HL-60 (cell line): ENCODE measurements around the gene BBIP1.

ENCODE experiments used
- DNase-seq, 2 experiments: peaks; one replicate each; pipeline ENCODE4 v3.0.0-alpha.2; 2010 to 2020; ENCODE audit warnings: low read depth in 1 of 2, low spot score in 1 of 2
- H3K27ac ChIP-seq: fragments of 250-450 bp; sonication (Bioruptor Pico); replicated peaks from 2 replicates; pipeline ENCODE4 v1.5.1; 2020; ENCODE audit warnings: mild to moderate bottlenecking, moderate library complexity
- H3K27me3 ChIP-seq: fragments of 250-450 bp; sonication (Bioruptor Pico); 2 replicates; pipeline ENCODE4 v1.5.1; 2021; ENCODE audit warnings: mild to moderate bottlenecking, moderate library complexity; ENCODE audit not compliant: insufficient read depth, poor library complexity, severe bottlenecking
- H3K4me3 ChIP-seq: replicated peaks from 2 replicates; pipeline ENCODE4 v1.5.1; 2011; ENCODE audit warnings: mild to moderate bottlenecking, control low read depth, low read length; ENCODE audit not compliant: insufficient read depth
- GABPA ChIP-seq: IDR thresholded peaks from 2 replicates; pipeline ENCODE4 v1.6.1; 2012; ENCODE audit warnings: low read depth
- POLR2AphosphoS5 ChIP-seq: IDR thresholded peaks from 2 replicates; pipeline ENCODE4 v1.6.1; 2012; ENCODE audit warnings: low read depth
- REST ChIP-seq: IDR thresholded peaks from 2 replicates; pipeline ENCODE4 v1.6.1; 2012; ENCODE audit warnings: low read depth; ENCODE audit not compliant: insufficient replicate concordance
- SPI1 ChIP-seq: IDR thresholded peaks from 2 replicates; pipeline ENCODE4 v1.6.1; 2012; ENCODE audit warnings: low read depth, mild to moderate bottlenecking, borderline replicate concordance
- TF ChIP-seq, protein P1 (sequence below): IDR thresholded peaks from one replicate; pipeline ENCODE4 v1.5.1; 2011; ENCODE audit warnings: low read length, control low read depth, inconsistent platforms; ENCODE audit not compliant: insufficient read depth

Gene BBIP1

GRCh38 chr10:110947061-110947595, 28.1 kb upstream of the BBIP1 start:
- TF ChIP-seq GABPA = no peak
- TF ChIP-seq, protein P1, sequence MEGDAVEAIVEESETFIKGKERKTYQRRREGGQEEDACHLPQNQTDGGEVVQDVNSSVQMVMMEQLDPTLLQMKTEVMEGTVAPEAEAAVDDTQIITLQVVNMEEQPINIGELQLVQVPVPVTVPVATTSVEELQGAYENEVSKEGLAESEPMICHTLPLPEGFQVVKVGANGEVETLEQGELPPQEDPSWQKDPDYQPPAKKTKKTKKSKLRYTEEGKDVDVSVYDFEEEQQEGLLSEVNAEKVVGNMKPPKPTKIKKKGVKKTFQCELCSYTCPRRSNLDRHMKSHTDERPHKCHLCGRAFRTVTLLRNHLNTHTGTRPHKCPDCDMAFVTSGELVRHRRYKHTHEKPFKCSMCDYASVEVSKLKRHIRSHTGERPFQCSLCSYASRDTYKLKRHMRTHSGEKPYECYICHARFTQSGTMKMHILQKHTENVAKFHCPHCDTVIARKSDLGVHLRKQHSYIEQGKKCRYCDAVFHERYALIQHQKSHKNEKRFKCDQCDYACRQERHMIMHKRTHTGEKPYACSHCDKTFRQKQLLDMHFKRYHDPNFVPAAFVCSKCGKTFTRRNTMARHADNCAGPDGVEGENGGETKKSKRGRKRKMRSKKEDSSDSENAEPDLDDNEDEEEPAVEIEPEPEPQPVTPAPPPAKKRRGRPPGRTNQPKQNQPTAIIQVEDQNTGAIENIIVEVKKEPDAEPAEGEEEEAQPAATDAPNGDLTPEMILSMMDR = no peak
- TF ChIP-seq SPI1 = no peak
- TF ChIP-seq POLR2AphosphoS5 = no peak
- TF ChIP-seq REST = no peak
- no peak for DNase-seq
- Histone ChIP-seq H3K4me3 (no peak overlapping the region), H3K27me3 (no peaks in the 10 kb centered on the region), H3K27ac (no peak overlapping the region)

- DNase-seq = no peak
- Histone ChIP-seq H3K4me3 (no peak overlapping the region), H3K27ac (no peak overlapping the region), H3K27me3 (no peaks in the 10 kb centered on the region)
- no peak for TF ChIP-seq SPI1
- TF ChIP-seq GABPA = no peak
- TF ChIP-seq, protein P1 = no peak
- no peak for TF ChIP-seq REST
- TF ChIP-seq POLR2AphosphoS5 = no peak
Observed at GRCh38 chr10:110946496-110946895, 27.5 kb upstream of the BBIP1 start.

DNA sequence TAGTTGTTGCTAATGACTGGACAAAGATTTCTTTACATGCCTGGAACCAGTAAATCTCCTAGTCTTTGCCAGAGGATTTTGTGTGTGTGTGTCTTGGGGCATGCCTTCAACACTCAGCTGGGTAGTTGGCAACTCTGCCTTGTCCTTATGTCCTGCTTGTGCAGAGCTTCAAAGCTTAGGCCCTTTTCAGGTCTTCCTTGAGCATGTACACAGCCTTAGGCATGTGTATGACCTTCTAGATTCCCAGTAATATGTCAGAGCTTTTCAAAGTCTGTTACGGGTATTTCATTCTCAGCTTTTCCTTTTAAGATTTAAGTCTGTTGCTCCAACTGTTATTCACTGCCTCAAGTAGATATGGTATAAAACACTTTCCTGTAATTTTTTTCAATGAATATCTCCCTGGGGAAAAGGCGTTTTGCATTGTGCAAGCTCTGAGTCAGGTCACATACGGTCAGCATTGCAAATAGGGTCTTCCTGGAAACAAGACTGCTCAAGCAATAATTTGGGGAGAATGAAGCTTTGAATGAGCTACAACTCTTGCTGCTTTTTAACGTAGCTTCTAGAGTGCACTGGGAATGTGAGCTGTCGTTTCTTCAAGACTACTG, 25.9 kb upstream of the BBIP1 start:
- no peak overlapping the region for H3K4me3 ChIP-seq
- no peak overlapping the region for H3K27ac ChIP-seq
- TF ChIP-seq GABPA (no peak), SPI1 (no peak), POLR2AphosphoS5 (no peak), REST (no peak)
- TF ChIP-seq, protein P1 = no peak
- DNase-seq = no peak
- no peaks in the 10 kb centered on the region for H3K27me3 ChIP-seq
